Measurements from ENCODE around the gene LAMA5.

The LAMA5 gene

DNA sequence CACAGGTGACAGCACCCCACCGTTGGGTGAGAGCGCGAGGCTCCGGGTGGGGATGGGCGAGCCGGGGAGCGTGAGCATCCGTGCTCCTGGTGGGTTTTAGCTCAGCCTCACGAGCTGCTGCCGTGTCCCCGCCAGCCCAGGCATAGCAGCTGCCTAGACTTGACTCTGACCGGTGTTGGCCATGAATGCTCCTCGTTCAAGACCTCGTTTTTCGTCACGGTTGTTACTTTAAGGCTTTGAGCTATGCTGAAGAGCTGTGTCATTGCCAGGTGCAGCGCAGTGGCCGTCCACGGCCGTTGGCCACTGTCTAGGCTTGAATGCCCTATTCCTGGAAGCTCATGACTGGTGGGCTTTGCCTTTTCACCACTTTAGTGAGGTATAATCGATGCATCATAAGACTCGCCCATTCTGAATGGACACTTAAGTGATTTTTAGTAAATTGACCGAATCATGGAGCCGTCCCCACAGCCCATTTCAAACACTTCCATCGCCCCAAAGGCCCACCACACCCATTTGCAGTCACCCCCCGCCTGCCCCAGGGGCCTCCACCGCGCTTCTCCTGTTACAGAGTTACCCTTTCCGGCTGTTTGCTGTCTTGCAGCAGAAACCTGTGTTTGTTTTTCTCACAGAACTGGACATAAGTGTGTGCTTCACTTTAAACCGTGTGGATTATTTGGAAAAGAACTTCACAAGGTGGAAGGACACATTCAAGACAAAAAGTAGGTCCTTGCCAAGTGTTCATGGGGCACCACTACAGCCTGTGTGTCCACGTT is 85.8 kb downstream of the LAMA5 start:
- no peak for DNase-seq
- TF ChIP-seq POLR2A (IDR thresholded peaks at IDR 0.05; ENCODE audit: low read length) (no peak), GATA1 (IDR thresholded peaks at IDR 0.05; ENCODE audit: low read depth, low read length) (no peak)

DNA sequence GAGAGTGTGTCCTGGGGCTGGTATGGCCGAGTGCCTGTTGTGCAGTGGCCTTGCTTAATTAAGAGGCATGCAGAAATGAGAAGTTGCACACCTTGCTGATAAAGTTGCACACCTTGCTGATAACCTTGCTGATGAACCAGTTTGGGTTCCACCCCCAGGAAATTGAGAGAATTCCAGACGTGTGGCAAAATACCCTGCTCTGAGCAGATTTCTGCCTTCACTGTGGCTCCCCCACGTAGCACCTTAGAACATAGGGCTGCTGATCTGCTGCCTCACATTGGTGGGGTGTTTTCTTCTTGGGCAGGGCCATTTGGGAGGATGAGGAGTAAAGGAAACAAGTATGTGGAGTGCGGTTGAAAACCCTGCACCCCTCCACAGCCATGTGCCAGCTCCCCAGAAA is 86.8 kb downstream of the LAMA5 start:
- TF ChIP-seq POLR2A (IDR thresholded peaks at IDR 0.05; ENCODE audit: low read length) (no peak), GATA1 (IDR thresholded peaks at IDR 0.05; ENCODE audit: low read depth, low read length) (no peak)

DNA sequence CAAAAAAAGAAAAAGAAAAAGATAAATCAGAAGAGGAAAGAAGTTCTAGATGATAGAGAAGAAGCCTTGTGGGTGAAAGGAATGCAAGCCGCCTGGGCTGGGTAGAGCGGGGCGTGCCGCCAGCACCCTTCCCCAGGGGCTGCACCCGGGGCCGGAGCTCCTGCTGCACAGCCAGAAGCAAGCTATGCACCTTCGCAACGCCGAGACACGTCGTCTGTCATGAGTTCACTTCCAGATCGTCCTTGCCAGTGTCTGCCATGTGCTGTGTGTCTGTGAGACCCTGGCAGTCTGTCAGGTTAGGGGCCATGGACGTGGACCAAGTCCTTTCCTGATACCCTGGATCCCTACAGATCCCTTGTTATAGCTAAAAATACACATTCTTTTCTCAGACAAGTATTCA is 89.9 kb downstream of the LAMA5 start:
- no peak for TF ChIP-seq GATA1 (IDR thresholded peaks at IDR 0.05; ENCODE audit: low read depth, low read length)
- no peak for TF ChIP-seq POLR2A (IDR thresholded peaks at IDR 0.05; ENCODE audit: low read length)
- no peak for DNase-seq

More for the DNA sequence above, 86.8 kb downstream of the LAMA5 start:
- DNase-seq: no peak

DNA sequence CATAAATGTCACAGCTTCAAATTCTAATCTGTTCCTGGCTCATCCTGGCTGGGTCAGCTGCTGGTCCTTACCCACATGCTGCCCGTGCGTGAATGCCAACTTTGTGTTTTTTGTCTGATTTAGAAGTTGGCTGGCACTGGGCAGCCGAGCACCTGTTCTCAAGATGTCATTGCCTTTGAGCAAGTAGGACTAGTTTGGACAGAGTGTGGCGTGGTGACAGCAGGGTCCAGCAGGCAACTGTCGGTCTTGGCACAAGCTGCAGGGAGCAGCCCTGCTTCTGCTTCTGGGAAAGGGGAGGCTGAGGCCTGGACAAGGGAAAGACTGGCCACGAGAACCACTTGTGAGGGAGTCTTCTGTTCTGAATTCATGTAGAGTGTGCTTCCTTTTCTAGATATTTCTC is 90.7 kb downstream of the LAMA5 start:
- TF ChIP-seq POLR2A (IDR thresholded peaks at IDR 0.05; ENCODE audit: low read length): no peak
- no peak for DNase-seq

- DNase-seq: no peak
- no peak for TF ChIP-seq POLR2A (IDR thresholded peaks at IDR 0.05; ENCODE audit: low read length)
- no peak for TF ChIP-seq GATA1 (IDR thresholded peaks at IDR 0.05; ENCODE audit: low read depth, low read length)
Measured at GRCh38 chr20:62275219-62275618, 91.9 kb downstream of the LAMA5 start.

- TF ChIP-seq GATA1 (IDR thresholded peaks at IDR 0.05; ENCODE audit: low read depth, low read length) (no peak), POLR2A (IDR thresholded peaks at IDR 0.05; ENCODE audit: low read length) (no peak)
- peak; percentile 88 to 93 for DNase-seq
Measured at GRCh38 chr20:62274332-62274950, 92.7 kb downstream of the LAMA5 start.

DNA sequence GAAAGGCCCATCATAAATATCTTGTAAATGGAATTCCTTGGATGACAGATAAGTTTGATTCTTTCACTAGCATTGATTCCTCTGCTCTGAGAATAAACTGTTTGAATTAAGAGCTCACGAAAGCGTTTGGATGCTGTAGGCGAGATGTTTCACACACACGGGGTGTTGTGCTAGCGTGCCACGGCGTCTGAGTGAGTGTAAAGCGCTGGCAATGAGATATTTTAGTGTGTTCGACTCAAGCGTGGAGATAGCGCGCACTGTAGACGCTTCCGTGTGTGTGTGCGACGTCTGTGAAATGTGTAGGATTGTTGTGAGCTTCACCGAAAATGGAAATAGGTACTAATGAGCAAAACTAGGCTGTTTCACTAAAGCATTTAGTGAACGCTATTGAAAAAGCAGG is 93.7 kb downstream of the LAMA5 start:
- TF ChIP-seq POLR2A (IDR thresholded peaks at IDR 0.05; ENCODE audit: low read length) (no peak), GATA1 (IDR thresholded peaks at IDR 0.05; ENCODE audit: low read depth, low read length) (no peak)
- no peak for DNase-seq

DNA sequence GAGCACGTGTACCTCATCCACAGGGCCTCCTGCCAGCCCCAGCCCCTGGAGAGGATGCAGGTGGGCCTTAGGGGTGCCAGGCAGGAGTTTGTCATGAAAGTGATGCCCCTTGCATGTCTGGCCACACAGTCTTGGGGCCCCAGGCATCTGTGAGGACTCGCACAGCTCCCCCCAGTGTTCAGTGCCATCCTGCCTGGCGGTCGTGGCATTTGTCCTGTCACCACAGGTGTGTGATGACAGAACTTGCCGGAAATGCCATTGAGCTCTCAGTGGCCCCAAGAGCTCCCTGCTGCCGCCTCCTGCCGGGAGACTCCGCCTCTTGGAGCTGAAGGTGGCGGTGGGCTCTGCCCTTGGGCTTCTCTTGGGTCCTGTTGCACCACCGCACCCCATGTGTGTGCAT is 94.9 kb downstream of the LAMA5 start:
- no peak for TF ChIP-seq POLR2A (IDR thresholded peaks at IDR 0.05; ENCODE audit: low read length)
- TF ChIP-seq GATA1 (IDR thresholded peaks at IDR 0.05; ENCODE audit: low read depth, low read length): no peak
- DNase-seq: no peak

- no peak for DNase-seq
- TF ChIP-seq GATA1 (IDR thresholded peaks at IDR 0.05; ENCODE audit: low read depth, low read length) (no peak), POLR2A (IDR thresholded peaks at IDR 0.05; ENCODE audit: low read length) (no peak)
Measured at GRCh38 chr20:62269871-62270270, 97.2 kb downstream of the LAMA5 start.

GRCh38 chr20:62269378-62269777 is 97.7 kb downstream of the LAMA5 start:
- no peak for TF ChIP-seq POLR2A (IDR thresholded peaks at IDR 0.05; ENCODE audit: low read length)
- no peak for TF ChIP-seq GATA1 (IDR thresholded peaks at IDR 0.05; ENCODE audit: low read depth, low read length)
- no peak for DNase-seq

DNA sequence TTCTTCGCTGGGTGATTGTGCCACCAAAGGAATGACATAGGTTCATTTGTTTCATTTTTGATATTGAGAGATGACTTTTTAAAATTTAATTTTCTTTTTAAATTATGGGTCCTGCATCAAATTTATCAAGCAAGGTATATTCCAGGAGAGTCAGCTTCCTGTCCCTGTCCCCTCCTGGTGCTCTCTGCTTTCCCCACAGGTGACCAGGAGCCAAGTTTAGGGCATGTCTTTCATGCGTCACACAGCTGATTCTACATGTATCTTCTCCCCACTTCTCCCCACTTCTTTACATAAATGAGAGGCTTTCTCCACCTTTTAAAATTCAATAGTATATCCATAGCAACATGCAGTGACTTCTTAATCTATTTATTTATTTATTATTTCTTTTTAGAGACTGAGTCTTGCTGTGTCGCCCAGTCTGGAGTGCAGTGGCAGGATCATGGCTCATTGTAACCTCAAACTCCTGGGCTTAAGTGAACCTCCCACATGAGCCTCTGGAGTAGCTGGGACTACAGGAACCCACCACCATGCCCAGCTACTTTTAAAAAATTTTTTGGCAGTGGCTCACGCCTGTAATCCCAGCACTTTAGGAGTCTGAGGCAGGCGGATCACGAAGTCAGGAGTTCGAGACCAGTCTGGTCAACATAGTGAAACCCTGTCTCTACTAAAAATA is 98.7 kb downstream of the LAMA5 start:
- no peak for DNase-seq
- TF ChIP-seq POLR2A (IDR thresholded peaks at IDR 0.05; ENCODE audit: low read length): no peak
- no peak for TF ChIP-seq GATA1 (IDR thresholded peaks at IDR 0.05; ENCODE audit: low read depth, low read length)

DNA sequence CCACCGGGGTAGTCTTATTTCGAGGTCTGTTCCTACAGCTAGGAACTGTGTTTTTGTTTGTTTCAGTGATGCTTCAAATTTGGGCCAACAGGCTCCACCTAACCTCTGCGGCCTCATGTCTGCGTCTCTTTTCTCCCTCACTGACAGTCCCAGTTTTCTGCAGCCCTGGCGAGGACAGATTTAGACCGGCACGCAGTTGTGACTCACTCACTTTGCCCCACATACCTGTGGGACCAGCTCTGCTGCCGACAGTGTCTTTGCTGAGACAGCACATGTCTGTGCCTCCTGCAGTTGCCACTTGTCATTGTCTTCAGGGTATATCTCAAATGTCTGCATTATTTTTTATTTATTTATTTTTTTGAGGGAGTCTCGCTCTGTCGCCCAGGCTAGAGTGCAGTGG is 99.6 kb downstream of the LAMA5 start:
- no peak for TF ChIP-seq POLR2A (IDR thresholded peaks at IDR 0.05; ENCODE audit: low read length)
- no peak for TF ChIP-seq GATA1 (IDR thresholded peaks at IDR 0.05; ENCODE audit: low read depth, low read length)

DNA sequence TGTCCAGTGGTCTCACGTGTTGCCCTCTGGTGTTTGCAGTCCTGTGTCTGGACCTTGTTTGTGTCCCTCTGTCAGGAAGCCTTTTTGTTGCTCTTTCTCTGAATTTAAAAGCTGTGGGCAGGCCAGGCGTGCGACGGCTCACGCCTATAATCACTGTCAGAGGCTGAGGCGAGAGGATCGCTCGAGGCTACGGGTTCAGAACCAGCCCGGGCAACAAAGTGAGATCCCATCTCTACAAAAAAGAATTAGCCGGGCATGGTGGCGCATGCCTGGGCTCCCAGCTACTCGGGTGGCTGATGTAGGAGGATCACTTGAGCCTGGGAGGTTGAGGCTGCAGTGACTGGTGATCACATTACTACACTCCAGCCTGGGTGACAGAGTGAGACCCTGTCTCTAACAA is 100.3 kb downstream of the LAMA5 start:
- DNase-seq: no peak
- TF ChIP-seq GATA1 (IDR thresholded peaks at IDR 0.05; ENCODE audit: low read depth, low read length) (no peak), POLR2A (IDR thresholded peaks at IDR 0.05; ENCODE audit: low read length) (no peak)

More for the DNA sequence above, 99.6 kb downstream of the LAMA5 start:
- DNase-seq: no peak

GRCh38 chr20:62266340-62266739 is 100.8 kb downstream of the LAMA5 start:
- DNase-seq: peak; percentile 36 to 52
- no peak for TF ChIP-seq GATA1 (IDR thresholded peaks at IDR 0.05; ENCODE audit: low read depth, low read length)
- no peak for TF ChIP-seq POLR2A (IDR thresholded peaks at IDR 0.05; ENCODE audit: low read length)

All from erythroblast (primary cell).